H9 (cell line): ENCODE data around the gene CPXM2. TPM values are rescaled to one million over a fixed set of nuclear protein-coding genes. Genes with fewer than 3 reads are reported as not detected.

Source experiments
- DNase-seq: peaks from one replicate; pipeline ENCODE4 v3.0.0-alpha.2; 2017
- H2AFZ ChIP-seq: one replicate; pipeline ENCODE4 v1.6.1; 2013; ENCODE audit warnings: mild to moderate bottlenecking, low read length, control low read depth, moderate library complexity
- H2AK5ac ChIP-seq: 2 replicates; pipeline ENCODE4 v1.6.1; 2013; ENCODE audit warnings: low read length, control low read depth, mixed read lengths; ENCODE audit not compliant: insufficient read length
- H2BK120ac ChIP-seq: one replicate; pipeline ENCODE4 v1.6.1; 2013; ENCODE audit warnings: low read depth, mild to moderate bottlenecking, low read length, control low read depth, inconsistent platforms; ENCODE audit not compliant: poor library complexity, severe bottlenecking
- H2BK12ac ChIP-seq: 2 replicates; pipeline ENCODE4 v1.6.1; 2013; ENCODE audit warnings: low read length, control low read depth, mixed read lengths, low read depth; ENCODE audit not compliant: insufficient read length
- H2BK15ac ChIP-seq: 2 replicates; pipeline ENCODE4 v1.6.1; 2013; ENCODE audit warnings: low read depth, low read length, control low read depth
- H2BK20ac ChIP-seq: one replicate; pipeline ENCODE4 v1.6.1; 2013; ENCODE audit warnings: low read depth, mild to moderate bottlenecking, low read length, control low read depth, inconsistent platforms; ENCODE audit not compliant: poor library complexity, severe bottlenecking
- H2BK5ac ChIP-seq: 2 replicates; pipeline ENCODE4 v1.6.1; 2013; ENCODE audit warnings: low read length, control low read depth, mixed read lengths; ENCODE audit not compliant: insufficient read length
- H3K14ac ChIP-seq: 2 replicates; pipeline ENCODE4 v1.6.1; 2013; ENCODE audit warnings: low read length, control low read depth; ENCODE audit not compliant: insufficient read depth
- H3K18ac ChIP-seq: 2 replicates; pipeline ENCODE4 v1.6.1; 2013; ENCODE audit warnings: low read depth, mild to moderate bottlenecking, mixed read lengths, low read length, control low read depth; ENCODE audit not compliant: insufficient read length
- H3K23ac ChIP-seq: 2 replicates; pipeline ENCODE4 v1.6.1; 2013; ENCODE audit warnings: low read length, control low read depth, mixed read lengths, low read depth; ENCODE audit not compliant: insufficient read length
- H3K23me2 ChIP-seq: 2 replicates; pipeline ENCODE4 v1.6.1; 2013; ENCODE audit warnings: low read depth, mild to moderate bottlenecking, mixed read lengths, low read length, control low read depth; ENCODE audit not compliant: insufficient read length, poor library complexity, severe bottlenecking
- H3K27ac ChIP-seq: 2 replicates; pipeline ENCODE4 v1.5.1; 2013; ENCODE audit warnings: low read length, control low read depth, mixed read lengths, low read depth; ENCODE audit not compliant: insufficient read length
- H3K27me3 ChIP-seq: 2 replicates; pipeline ENCODE4 v1.6.1; 2013; ENCODE audit warnings: low read length, control low read depth, inconsistent platforms; ENCODE audit not compliant: insufficient read depth
- H3K4ac ChIP-seq: 2 replicates; pipeline ENCODE4 v1.6.1; 2013; ENCODE audit warnings: low read depth, mild to moderate bottlenecking, control low read depth, inconsistent platforms, low read length, moderate library complexity
- H3K4me1 ChIP-seq: 2 replicates; pipeline ENCODE4 v1.6.1; 2013; ENCODE audit warnings: low read length, control low read depth, inconsistent platforms; ENCODE audit not compliant: insufficient read depth
- H3K4me2 ChIP-seq: 2 replicates; pipeline ENCODE4 v1.6.1; 2013; ENCODE audit warnings: low read length, control low read depth, mixed read lengths; ENCODE audit not compliant: insufficient read length, insufficient read depth
- H3K56ac ChIP-seq: 2 replicates; pipeline ENCODE4 v1.6.1; 2013; ENCODE audit warnings: low read depth, mild to moderate bottlenecking, mixed read lengths, low read length, control low read depth; ENCODE audit not compliant: insufficient read length
- H3K79me1 ChIP-seq: 2 replicates; pipeline ENCODE4 v1.6.1; 2013; ENCODE audit warnings: low read depth, mild to moderate bottlenecking, moderate library complexity, low read length, control low read depth, inconsistent platforms; ENCODE audit not compliant: insufficient read depth, poor library complexity, severe bottlenecking
- H3K79me2 ChIP-seq: 2 replicates; pipeline ENCODE4 v1.6.1; 2013; ENCODE audit warnings: low read length, control low read depth, inconsistent platforms; ENCODE audit not compliant: insufficient read depth
- H3K9ac ChIP-seq: 2 replicates; pipeline ENCODE4 v1.6.1; 2013; ENCODE audit warnings: low read length, control low read depth, mixed read lengths; ENCODE audit not compliant: insufficient read length; ENCODE audit errors: extremely low read depth
- H3K9me3 ChIP-seq: one replicate; pipeline ENCODE4 v1.6.1; 2013; ENCODE audit warnings: low read depth, low read length, inconsistent platforms; ENCODE audit not compliant: control insufficient read depth
- H3T11ph ChIP-seq: one replicate; pipeline ENCODE4 v1.6.1; 2013; ENCODE audit warnings: mild to moderate bottlenecking, low read length, control low read depth, inconsistent platforms
- H4K20me1 ChIP-seq: one replicate; pipeline ENCODE4 v1.6.1; 2013; ENCODE audit not compliant: control insufficient read depth, insufficient read length, insufficient read depth
- H4K5ac ChIP-seq: 2 replicates; pipeline ENCODE4 v1.6.1; 2013; ENCODE audit warnings: low read depth, mild to moderate bottlenecking, mixed read lengths, low read length, control low read depth; ENCODE audit not compliant: insufficient read length
- H4K8ac ChIP-seq: replicated peaks from 2 replicates; pipeline ENCODE4 v1.6.1; 2013; ENCODE audit warnings: low read length, control low read depth, mixed read lengths, low read depth; ENCODE audit not compliant: insufficient read length
- H4K91ac ChIP-seq: 2 replicates; pipeline ENCODE4 v1.6.1; 2013; ENCODE audit warnings: low read depth, mild to moderate bottlenecking, moderate library complexity, mixed read lengths, low read length, control low read depth; ENCODE audit not compliant: insufficient read length
- H3K27ac Mint-ChIP-seq, 3 experiments: 2 replicates in 2 of 3; 3 replicates in 1 of 3; pipeline ENCODE4 v1.8.0; 2020 to 2021; ENCODE audit warnings: mixed read lengths in 3 of 3, mild to moderate bottlenecking in 1 of 3, moderate library complexity in 1 of 3
- H3K27me3 Mint-ChIP-seq: 2 replicates; pipeline ENCODE4 v1.8.0; 2021; ENCODE audit warnings: low read depth, mild to moderate bottlenecking, moderate library complexity, mixed read lengths
- H3K36me3 Mint-ChIP-seq, 3 experiments: 2 replicates in 2 of 3; 3 replicates in 1 of 3; pipeline ENCODE4 v1.8.0; 2020 to 2021; ENCODE audit warnings: low read depth in 3 of 3, mixed read lengths in 3 of 3; ENCODE audit not compliant: insufficient read depth in 1 of 3
- H3K4me1 Mint-ChIP-seq, 2 experiments: 2 replicates each; pipeline ENCODE4 v1.8.0; 2020; ENCODE audit warnings: mixed read lengths in 2 of 2
- H3K4me3 Mint-ChIP-seq, 2 experiments: 2 replicates in 1 of 2; 3 replicates in 1 of 2; pipeline ENCODE4 v1.8.0; 2020 to 2021; ENCODE audit warnings: mild to moderate bottlenecking in 2 of 2, mixed read lengths in 2 of 2, moderate library complexity in 1 of 2
- H3K9me3 Mint-ChIP-seq, 2 experiments: 2 replicates in 1 of 2; 3 replicates in 1 of 2; pipeline ENCODE4 v1.8.0; 2020; ENCODE audit warnings: mild to moderate bottlenecking in 2 of 2, mixed read lengths in 2 of 2, moderate library complexity in 1 of 2
- CTCF ChIP-seq: fragments of 200-600 bp; sonication (generic); conservative IDR thresholded peaks from 3 replicates; pipeline ENCODE4 v1.8.0; 2021; ENCODE audit warnings: antibody characterized with exemption, mild to moderate bottlenecking
- WGBS: extraction: QIAGEN DNeasy Blood & Tissue Kit; methylation state at CpG from one replicate; pipeline ENCODE4 v1.1.7; 2013; ENCODE audit warnings: missing lambda C conversion rate, low lambda C conversion rate, mixed read lengths; ENCODE audit not compliant: insufficient read length; ENCODE audit errors: extremely low coverage; 5-methylcytosine and 5-hydroxymethylcytosine counted together
- total RNA-seq: library from RNA; stranded (reverse); gene quantifications from 2 replicates; pipeline ENCODE4 v1.2.1, GENCODE V29; 2021

Gene CPXM2
- total RNA-seq, 1 experiment from 2014 or later: 1.7 TPM

GRCh38 chr10:123930340-123931001 lies 38.9 kb upstream of the CPXM2 start:
- peaks cover 13% of the 10 kb centered on the region for H3K27me3 Mint-ChIP-seq
- TF ChIP-seq CTCF: no peak
- Histone ChIP-seq H2BK12ac (no peak overlapping the region), H2BK20ac (no peak overlapping the region), H4K8ac (no peak overlapping the region), H3T11ph (no peak overlapping the region), H3K9ac (no peak overlapping the region), H3K14ac (no peak overlapping the region), H4K20me1 (no peaks in the 10 kb centered on the region), H2AK5ac (no peak overlapping the region), H2BK15ac (no peak overlapping the region), H3K56ac (no peak overlapping the region), H3K4me1 (no peaks in the 10 kb centered on the region), H2AFZ (no peak overlapping the region), H3K27ac (no peak overlapping the region), H3K79me1 (no peaks in the 10 kb centered on the region), H2BK120ac (no peak overlapping the region), H3K79me2 (no peaks in the 10 kb centered on the region), H3K23ac (no peak overlapping the region), H4K91ac (no peak overlapping the region), H4K5ac (no peak overlapping the region), H3K4me2 (no peak overlapping the region), H3K18ac (no peak overlapping the region), H3K4ac (no peak overlapping the region), H3K9me3 (peaks cover 9% of the 10 kb centered on the region), H2BK5ac (no peak overlapping the region), H3K23me2 (no peaks in the 10 kb centered on the region), H3K27me3 (no peaks in the 10 kb centered on the region)
- H3K36me3 Mint-ChIP-seq: peaks cover 13 to 26% (median 18%) of the 10 kb centered on the region in 3 experiments; a peak in 5 of 7 replicates
- peaks cover 37 to 48% of the 10 kb centered on the region in 2 experiments for H3K9me3 Mint-ChIP-seq
- WGBS: no CpG with 5 or more reads among the region's 9 CpGs
- no peak overlapping the region for H3K4me3 Mint-ChIP-seq
- DNase-seq: no peak
- peaks cover 0 to 10% of the 10 kb centered on the region in 2 experiments; a peak in 2 of 4 replicates for H3K4me1 Mint-ChIP-seq
- H3K27ac Mint-ChIP-seq: no peak overlapping the region
